NCI-H1694 (cell line): Measurements from ENCODE around the gene CATSPERB.
"Not testable (repeated sequence)": the region's sequence is repeated elsewhere in the genome, so short reads cannot be mapped to it uniquely, and the experiment has no call there.

Experiments used
- DNase-seq: peaks from one replicate; lab custom pipeline; 2025; lab: John Stamatoyannopoulos, UW

CATSPERB gene

GRCh38 chr14:91731986-91732385 is at the start of gene CATSPERB:
Gene CATSPERB (minus strand): TSS chr14:91732086. CDS start chr14:91729479, 2,607 bp downstream.
- no peak for DNase-seq

- no peak for DNase-seq
Observed at GRCh38 chr14:91780452-91780851, 48.6 kb upstream of the CATSPERB start.

- no peak for DNase-seq
Observed at GRCh38 chr14:91778217-91778616, 46.3 kb upstream of the CATSPERB start.

- no peak for DNase-seq
Observed at GRCh38 chr14:91774140-91775096, 42.5 kb upstream of the CATSPERB start.

- DNase-seq = no peak
Observed at GRCh38 chr14:91770185-91770584, 38.3 kb upstream of the CATSPERB start.

- no peak for DNase-seq
Observed at GRCh38 chr14:91755570-91756295, 23.8 kb upstream of the CATSPERB start.

GRCh38 chr14:91754819-91755218 is 22.9 kb upstream of the CATSPERB start:
- DNase-seq = peak; percentile 11

- DNase-seq = no peak
Observed at GRCh38 chr14:91754185-91754584, 22.3 kb upstream of the CATSPERB start.

GRCh38 chr14:91753501-91754128 is 21.7 kb upstream of the CATSPERB start:
- no peak for DNase-seq

- no peak for DNase-seq
Observed at GRCh38 chr14:91752961-91753360, 21.1 kb upstream of the CATSPERB start.

- DNase-seq = no peak
Observed at GRCh38 chr14:91751719-91752118, 19.8 kb upstream of the CATSPERB start.

- no peak for DNase-seq
Observed at GRCh38 chr14:91750634-91751198, 18.8 kb upstream of the CATSPERB start.

- no peak for DNase-seq
Observed at GRCh38 chr14:91749868-91750267, 18.0 kb upstream of the CATSPERB start.

- DNase-seq = no peak
Observed at GRCh38 chr14:91748049-91748448, 16.2 kb upstream of the CATSPERB start.

- no peak for DNase-seq
Observed at GRCh38 chr14:91745344-91745743, 13.5 kb upstream of the CATSPERB start.

- DNase-seq = no peak
Observed at GRCh38 chr14:91744068-91744480, 12.2 kb upstream of the CATSPERB start.

- no peak for DNase-seq
Observed at GRCh38 chr14:91743305-91743653, 11.4 kb upstream of the CATSPERB start.

GRCh38 chr14:91742621-91743304 is 10.9 kb upstream of the CATSPERB start:
- no peak for DNase-seq

- DNase-seq = not testable (repeated sequence)
Observed at GRCh38 chr14:91739867-91740266, 8.0 kb upstream of the CATSPERB start.

GRCh38 chr14:91737619-91738018 is 5.7 kb upstream of the CATSPERB start:
- no peak for DNase-seq

GRCh38 chr14:91732859-91733477 is 1.1 kb upstream of the CATSPERB start:
- DNase-seq = no peak
